ENCODE data around the gene TSHZ1.

TSHZ1 gene

DNA sequence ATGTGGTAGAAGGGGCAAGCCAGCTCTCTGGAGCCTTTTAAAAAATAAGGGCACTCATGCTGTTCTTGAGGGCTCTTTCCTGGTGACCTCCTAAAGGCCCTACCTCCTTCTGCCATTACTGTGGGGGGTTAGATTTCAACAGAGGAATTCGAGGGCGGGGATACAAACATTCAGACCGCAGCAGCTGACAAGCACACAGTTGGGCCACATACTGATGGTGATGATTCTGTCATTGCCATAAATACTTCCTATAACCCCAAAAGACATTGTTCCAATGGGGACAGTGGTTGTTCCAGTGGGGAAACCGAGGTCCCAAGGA lies 67.0 kb downstream of the TSHZ1 start:
- no peak for DNase-seq

DNA sequence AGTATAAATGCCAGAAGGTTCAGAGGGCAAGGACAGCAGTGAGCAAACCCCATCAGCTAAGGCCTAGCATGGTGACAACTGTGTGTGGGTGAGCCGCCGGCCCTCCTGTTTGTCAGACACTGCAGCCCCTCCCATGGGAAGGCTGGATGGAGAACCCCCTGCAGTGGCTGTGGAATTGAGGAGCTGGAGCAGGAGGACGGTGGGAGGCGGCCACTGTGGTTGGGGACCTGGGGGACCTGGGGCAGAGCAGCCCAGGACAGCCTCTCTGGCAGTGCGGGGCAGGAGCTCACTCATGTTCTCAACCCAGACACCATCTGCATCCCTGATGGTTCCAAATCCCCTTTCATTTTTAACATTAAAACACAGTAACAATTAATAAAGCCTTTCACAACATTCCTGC lies 68.8 kb downstream of the TSHZ1 start:
- peak; percentile 8 for DNase-seq

DNA sequence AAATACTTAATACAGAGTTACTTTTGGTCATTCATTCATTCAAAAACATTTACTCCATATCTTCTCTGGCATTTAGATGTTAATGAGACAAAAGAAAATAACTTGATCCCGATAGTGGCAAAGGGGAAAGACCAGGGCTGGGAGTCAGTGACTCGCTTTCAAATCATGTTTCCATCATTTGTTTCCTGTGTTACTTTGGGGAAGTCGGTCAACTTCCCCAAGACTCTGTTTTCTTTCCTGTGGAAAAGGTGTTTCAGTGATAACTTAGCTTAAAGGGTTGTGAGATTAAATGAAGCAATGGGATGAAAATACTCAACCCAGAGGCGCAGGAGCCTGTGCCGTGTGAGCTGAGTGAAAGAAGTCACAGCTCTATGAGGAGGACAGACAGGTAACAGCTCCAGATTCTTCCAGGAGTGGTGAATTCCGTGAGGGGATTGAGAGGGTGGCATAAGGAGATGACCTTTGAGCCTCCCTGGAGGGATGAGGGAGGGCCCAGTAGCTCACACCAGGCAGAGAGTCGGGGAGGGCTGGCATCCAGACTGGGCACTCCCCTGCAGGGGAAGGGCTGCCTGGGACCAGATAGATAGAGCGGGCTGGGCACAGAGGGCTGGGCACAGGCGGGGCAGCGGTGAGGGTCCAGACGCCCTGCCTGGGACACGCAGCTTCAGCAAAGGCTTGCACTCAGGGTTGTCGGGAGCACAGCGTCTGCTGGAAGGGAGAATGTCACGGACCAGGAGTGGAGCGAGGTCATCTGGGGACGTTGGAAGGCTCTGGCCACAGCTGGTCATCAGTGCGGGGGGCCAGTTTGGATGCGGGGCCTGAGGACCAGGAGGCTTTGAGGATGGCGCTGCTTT lies 70.1 kb downstream of the TSHZ1 start:
- peak; percentile 8 for DNase-seq

DNA sequence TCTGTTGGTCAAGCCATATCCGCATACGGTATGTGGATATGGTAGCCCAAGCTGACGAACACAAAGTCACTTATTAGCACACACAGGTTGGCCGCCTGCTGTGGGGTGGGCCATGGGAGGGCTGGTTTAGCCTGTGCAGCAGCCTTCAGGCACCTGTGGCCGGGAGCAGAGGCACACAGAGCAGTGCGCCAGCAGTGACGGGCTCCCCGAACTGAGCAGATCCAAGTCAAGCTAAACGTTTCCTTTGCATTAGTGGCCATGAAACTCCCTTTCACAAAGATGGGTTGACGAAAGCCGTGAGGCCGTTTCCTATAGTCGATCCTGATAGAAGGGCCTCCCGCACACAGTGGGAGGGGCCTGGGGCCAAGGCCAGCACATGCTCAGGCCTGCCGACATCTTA lies 72.1 kb downstream of the TSHZ1 start:
- DNase-seq, result no peak

DNA sequence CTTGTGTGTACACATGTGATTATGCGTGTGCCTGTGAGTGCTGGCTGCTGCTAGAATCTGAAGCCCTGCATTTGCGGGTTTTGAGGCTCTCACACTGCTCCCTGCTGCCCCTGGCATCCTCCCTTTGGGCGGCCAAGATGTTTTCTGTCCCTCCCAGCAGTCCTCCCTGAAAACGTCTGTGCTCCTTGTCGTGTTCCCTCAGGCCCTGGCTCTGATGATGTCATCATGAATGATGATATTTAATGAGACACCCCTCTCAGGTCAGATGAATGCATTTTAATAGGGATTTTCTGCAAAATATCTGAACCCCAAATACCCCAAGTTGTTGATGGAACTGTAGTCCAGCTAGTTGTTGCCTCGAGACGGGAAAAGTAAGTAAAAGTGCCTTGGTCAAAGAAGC lies 73.1 kb downstream of the TSHZ1 start:
- DNase-seq, result no peak

DNA sequence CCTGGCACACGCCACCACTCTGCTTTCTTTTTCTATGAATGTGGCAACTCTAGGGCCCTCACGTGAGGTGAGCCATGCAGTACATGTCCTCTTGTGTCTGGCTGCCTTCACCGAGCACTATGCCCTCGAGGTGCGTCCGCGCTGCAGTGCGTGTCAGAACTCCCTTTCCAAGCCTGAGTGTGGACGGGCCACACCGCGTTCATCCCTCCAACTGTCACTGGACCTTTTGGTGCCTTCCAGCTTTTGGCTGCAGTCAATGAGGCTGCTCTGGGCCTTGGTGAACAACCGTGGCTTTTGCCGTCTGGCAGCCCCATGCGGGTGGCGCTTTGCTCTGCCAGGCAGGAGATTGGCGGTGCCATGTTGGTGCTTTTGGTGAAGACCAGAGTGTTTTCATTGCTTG lies 74.0 kb downstream of the TSHZ1 start:
- DNase-seq, result no peak

DNA sequence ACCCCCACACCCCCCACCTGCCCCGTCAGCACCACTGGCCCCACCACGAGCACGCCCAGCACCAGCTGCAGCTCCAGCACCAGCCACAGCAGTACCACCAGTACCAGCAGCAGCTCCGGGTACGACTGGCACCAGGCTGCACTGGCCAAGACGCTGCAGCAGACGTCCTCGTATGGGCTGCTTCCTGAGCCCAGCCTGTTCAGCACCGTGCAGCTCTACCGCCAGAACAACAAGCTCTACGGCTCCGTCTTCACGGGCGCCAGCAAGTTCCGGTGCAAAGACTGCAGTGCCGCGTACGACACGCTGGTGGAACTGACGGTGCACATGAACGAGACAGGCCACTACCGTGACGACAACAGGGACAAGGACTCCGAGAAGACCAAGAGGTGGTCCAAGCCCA lies 75.3 kb downstream of the TSHZ1 start:
- no peak for DNase-seq

DNA sequence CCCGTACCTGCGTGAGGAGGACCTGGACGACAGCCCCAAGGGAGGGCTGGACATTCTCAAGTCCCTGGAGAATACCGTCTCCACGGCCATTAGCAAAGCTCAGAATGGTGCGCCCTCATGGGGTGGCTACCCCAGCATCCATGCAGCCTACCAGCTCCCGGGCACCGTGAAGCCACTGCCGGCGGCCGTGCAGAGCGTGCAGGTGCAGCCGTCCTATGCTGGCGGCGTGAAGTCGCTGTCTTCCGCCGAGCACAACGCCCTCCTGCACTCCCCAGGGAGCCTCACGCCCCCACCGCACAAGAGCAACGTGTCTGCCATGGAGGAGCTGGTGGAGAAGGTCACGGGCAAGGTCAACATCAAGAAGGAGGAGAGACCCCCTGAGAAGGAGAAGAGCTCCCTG lies 76.4 kb downstream of the TSHZ1 start:
- DNase-seq, result no peak

DNA sequence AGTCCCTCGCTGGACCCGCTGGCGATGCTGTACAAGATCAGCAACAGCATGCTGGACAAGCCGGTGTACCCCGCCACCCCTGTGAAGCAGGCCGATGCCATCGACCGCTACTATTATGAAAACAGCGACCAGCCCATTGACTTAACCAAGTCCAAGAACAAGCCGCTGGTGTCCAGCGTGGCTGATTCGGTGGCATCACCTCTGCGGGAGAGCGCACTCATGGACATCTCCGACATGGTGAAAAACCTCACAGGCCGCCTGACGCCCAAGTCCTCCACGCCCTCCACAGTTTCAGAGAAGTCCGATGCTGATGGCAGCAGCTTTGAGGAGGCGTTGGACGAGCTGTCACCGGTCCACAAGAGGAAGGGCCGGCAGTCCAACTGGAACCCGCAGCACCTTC lies 77.1 kb downstream of the TSHZ1 start:
- no peak for DNase-seq

DNA sequence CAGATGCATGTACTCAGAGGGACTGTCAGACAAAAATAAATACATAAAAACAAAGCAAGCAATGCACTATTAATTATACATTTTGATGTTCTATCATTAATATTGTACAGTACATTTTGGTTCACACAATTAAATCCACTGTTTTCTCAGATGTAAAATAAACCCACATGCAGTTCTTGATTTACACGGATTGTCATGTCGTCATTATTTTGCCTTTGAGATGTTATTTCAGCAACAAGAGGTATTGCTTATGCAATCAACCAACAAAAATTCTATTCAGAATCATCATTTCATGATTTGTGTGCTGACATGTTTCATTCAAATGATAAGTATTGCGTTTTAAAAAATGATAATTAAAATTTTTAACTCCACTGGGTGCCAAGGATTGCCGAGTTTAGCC lies 79.2 kb downstream of the TSHZ1 start:
- DNase-seq, result no peak

DNA sequence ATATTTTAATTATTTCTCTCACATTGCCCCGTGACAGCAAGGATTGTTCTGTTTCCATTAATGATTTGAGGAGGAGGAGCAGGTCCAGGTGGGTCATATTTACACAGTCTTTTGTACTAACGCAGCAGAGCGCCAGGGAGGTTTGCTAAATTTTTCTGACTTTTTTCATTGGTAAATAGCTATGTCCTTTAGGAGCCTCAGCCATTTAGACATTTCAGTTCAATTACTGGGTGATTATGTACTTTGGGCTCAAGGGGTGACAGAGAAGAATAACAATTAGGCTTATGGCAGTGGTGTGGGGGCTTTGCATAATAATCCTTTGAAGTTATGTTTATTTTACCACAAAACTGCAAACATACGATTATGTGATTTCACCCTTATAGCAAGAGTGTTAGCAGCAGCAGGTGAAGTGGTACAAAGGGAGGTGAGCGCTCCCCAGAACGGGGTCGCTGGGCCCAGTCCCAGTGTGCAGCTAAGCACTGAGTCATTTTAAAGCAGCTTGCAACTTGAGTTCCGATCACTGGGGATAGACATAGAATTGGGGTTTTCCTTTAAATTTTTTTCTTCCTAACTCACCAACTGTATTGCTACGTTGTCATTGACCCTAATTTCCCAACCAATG lies 80.3 kb downstream of the TSHZ1 start:
- DNase-seq, result no peak

DNA sequence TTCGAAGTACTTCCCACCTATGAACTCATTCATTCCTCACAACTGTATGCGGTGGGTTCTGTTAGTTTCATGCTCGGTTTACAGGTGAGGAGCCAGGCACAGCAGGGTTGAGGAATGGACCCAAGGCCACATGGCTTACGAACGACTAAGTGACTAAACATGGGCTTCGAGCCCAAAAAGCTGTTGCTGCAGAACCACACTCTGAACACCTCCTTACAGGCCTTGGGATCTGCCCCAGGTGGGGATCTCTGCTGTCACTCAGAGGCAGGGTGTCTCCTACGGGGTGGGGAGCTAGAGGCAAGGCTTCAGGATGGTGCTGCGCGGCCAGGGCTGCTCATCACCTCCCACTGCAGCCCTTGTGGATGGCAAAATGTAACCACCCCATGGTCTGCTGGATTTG lies 80.9 kb downstream of the TSHZ1 start:
- no peak for DNase-seq

DNA sequence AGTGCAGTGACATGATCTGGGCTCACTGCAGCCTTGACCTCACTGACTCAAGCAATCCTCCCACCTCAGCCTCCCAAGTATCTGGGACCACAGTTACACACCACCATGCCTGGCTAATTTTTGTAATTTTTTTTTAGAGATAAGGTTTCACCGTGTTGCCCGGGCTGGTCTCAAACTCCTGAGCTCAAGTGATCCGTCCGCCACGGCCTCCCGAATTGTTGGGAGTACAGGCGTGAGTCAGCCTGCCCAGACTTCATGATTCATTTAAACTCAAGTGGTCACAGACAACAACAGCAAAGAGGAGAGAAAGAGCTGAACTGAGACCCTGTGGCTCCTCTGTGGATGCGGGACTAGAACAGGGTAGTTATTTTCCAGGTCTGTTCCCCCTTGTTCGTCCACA lies 83.0 kb downstream of the TSHZ1 start:
- peak; percentile 19 for DNase-seq

DNA sequence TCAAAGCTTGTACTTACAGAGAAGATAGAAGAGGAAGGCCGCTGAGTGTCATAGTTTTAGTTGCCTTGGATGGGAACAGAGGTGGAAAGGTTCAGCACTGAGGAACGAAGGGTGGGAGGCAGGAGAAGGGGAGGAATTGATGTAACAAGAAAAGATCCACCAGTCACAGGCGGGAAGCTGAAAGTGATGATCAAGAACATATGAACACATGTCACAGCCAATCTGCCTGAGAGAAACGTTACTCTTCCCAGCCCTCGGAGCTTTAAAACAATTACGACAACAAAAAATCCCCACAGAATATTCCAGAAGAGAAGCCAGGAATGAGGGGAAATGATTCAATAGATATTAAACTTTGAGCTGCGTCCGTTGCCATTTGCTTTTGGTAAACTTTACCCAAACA lies 87.1 kb downstream of the TSHZ1 start:
- DNase-seq, result no peak

DNA sequence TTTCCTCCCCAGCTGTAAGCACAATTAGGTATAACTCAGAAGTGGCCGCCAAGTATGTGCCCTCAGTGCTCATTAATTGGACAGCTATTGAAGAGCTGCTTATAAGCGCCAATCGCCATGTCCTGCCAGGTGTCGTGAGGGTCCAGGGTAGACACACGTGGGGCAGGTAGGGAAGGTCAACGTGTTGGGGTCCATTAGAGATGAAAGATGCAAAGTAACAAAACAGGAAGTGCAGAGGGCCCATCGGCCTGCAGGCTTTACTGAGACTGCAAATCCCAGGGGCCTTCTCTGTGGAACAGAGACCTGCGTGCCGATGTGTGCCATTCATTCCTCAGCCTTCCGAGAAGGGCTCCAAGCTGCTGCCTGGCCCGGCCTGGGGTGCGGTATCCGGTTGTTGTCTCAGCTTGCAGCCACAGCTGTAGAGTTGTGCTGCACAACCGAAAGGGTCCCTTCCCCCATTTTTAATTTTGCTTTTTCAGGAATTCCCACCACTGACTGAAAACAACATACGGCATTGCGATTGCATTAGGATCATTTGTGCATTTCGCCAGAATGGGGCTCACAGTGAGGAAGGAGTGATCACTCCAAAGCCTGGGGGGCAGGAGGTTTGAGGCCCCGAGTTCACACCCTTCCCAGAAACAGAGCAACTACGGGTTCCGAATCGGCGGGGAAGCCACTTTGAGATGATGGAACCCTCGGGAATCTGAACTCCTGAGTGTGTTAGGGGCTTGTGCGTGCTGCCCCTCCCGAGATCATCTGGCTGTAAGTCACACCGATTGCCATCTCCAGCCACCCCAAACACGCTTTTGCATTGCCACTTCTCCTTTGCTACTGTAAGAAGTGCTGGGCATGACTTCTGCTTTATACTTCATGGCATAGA lies 94.3 kb downstream of the TSHZ1 start:
- DNase-seq, result peak; percentile 6

DNA sequence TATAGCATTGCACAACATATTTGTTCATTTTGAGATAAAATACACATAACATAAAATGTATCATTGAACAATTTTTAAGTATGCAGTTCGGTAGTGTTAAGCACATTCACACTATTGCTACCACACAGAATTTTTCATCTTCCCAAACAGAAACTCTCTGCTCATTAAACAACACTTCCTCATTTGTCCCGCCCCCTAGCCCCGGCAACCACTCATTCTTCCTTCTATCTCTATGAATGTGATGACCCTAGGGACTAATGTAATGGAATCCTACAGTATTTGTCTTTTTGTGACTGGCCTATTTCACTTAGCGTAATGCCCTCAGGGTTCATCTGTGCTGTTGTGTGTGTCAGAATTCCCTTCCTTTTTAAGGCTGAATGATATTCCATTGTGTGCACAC lies 95.4 kb downstream of the TSHZ1 start:
- DNase-seq, result no peak

DNA sequence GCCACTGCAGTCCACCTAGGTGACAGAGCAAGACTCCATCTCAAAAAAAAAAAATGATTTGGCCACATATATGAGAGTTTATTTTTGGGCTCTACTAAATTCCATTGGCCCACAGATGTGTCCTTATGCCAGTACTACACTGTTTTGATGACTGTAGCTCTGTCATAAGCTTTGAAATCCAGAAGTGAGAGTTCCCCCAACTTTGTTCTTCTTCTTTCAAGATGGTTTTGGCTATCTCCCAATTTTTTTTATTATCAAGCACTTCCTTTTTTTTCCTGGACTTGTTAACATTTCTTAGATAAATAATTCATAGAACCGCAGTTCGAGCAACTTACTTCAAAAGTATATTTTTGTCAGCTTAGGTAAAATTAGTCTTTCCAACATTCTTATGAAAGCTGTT lies 96.9 kb downstream of the TSHZ1 start:
- DNase-seq, result no peak

DNA sequence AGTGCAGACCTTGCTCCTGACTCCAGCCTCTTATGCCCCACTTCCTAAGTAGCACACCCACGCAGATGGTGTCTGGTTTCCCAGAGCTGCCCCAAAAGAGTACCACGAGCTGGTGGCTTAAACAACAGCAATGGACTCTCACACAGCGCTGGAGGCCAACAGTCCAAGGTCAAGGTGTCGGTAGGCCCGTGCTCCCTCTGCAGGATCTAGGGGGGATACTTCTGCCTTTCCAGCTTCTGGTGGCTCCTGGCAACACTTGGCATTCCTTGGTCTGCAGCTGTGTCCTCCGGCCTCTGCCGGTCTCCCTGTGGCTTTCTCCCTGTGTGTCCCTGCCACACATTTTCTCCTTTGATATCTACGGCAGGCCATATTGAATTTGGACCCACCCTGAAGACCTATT lies 99.0 kb downstream of the TSHZ1 start:
- DNase-seq, result no peak

DNA sequence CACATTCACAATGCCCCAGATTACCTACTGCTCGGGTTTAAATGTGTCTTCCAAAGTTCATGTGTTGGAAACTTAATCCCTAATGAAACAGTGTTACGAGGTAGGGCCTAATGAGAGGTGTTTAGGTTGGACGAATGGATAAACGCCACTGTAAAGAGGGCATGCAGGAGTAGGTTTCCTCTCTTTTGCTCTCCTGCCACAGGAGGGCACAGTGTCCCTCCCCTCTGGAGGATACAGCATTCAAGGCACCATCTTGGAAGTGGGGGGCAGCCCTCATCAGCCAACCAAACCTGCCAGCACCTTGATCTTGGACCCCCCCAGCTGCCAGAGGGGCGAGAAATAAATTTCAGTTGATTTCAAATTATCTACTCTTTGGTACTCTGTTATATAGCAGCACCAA lies 103.5 kb downstream of the TSHZ1 start:
- DNase-seq, result no peak

DNA sequence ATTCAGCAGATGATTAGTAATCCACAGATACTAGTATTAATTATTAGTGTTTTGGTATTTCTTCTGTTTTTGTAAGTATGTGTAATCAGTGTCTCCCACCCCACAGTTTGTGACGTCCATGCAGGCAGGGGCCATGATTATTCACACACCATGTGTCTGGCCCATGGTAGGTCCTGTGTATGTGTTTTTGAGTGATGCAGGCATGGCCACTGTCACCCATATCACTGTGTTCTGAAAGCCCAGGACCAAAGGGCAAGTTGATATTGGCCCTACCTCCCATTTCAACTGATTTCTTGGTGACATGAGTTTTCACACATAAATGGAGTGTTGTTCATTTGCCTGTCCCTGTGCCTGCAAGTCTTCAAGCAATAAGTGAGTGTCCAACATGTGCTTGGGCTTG lies 104.0 kb downstream of the TSHZ1 start:
- no peak for DNase-seq

DNA sequence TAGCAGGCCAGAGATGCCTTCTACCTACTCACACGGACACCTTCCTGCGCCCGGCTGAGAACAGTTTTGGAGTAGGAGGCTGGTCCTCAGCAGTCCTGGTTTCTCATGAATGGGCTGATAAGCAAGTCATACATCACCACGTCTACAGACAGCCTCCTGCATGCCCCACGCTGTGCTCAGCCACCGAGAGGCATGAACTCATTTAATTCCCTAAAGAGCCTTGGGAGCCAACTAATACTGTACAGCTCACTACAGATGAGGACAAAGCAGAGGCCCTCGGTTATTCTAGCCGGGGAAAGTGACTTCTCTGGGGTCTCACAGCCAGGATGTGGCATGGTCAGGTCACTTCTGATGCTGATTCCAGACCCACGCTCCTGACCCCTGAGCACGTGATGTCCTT lies 105.6 kb downstream of the TSHZ1 start:
- no peak for DNase-seq

DNA sequence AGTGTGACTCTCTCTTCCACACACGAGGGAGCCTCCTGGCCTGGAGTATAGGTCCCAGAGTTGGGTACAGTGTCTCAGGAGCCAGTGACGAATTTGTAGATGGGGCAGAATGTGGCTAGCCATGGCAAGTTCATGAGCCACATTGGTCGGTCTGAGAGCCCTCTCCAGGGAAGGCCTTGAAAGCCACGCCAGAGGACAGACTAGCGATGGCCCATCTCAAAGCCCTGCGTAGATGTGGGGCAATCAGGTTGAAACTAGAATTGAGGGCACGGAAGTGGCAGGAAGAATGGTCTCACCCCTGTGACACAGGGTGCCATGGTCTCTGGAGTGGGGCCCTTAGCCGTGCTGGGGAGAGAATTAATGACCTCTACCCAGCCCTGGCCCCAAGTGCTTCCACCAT lies 106.2 kb downstream of the TSHZ1 start:
- no peak for DNase-seq

DNA sequence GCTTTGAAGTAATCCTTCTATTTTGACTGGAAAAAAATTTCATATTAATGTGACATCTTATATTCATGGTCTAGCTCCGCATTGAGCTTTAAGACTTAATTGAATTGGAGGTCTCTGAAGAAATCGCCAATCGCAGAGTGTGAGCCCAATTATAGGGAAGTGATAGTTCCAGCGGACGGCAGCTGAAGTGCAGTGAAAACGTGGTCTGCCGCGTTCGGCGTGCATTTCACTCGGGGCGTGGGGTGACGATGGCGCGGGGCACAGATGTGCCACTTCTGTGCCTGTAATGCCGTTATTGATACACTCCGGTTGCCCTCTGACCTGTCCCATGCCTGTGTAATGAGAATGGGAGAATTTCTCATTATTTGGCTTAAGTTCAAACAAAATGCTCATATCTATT lies 106.7 kb downstream of the TSHZ1 start:
- DNase-seq, result no peak

DNA sequence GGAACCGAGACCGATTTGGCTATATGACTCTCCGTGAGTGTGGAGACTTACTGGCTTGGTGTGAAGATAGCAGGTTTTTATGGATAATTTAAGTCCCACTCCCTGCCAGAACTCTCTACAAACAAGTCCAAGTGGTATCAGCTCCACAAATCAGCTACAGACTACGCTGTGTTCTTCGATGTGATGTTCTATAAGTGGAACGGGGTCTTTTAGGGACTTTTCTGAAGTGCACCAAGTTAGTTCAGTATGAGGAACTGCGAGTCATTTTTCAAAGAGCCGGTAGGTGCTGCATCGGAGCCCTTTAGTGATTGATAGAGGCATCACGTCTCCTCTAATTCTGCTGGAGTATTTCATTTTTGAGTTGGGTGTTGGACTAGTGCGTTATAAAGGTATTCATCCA lies 107.1 kb downstream of the TSHZ1 start:
- no peak for DNase-seq

All from fibroblast of skin of back (primary cell).